GM18868 (cell line): ENCODE results near the gene IL19.

Experiments
- ATAC-seq: cut with Tn5 transposase; IDR thresholded peaks from one replicate; pipeline ENCODE4 v1.9.1; 2021; ENCODE audit warnings: mild to moderate bottlenecking, moderate library complexity; ENCODE audit not compliant: unreplicated experiment

The IL19 gene

DNA sequence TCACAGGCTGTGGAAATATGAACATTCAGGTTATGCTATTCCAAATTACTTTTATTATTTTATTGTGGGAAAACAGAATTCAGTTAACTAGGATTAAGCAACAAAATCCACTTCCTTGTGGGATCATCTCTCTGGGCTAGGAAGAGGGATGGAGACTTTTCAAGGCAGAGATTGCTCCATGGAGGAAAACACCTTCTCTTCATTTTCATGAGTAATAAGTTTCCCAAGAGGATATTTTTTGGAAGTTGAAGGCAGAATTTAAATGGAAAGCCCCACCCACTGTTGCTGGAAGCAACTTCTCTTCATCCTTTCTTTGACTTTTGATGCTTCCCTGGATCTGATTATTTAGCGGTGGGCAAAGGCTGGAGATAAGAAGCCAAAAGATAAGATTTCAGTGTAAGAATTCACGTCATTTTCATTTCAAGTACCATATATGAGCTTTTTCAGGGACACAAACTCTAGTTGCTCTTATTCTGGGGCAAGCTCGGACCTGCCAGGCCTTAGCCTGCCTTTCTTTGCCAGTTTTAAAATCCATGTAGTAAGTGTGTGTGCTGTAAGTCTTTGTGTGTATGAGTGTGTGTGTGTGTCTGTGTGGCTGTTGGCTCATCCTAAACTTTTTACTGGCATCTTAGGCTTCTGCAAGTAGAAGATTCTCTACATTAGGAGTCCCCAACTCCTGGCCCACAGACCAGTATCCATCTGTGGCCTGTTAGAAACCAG, 114.9 kb downstream of the IL19 start:
- no peak for ATAC-seq

DNA sequence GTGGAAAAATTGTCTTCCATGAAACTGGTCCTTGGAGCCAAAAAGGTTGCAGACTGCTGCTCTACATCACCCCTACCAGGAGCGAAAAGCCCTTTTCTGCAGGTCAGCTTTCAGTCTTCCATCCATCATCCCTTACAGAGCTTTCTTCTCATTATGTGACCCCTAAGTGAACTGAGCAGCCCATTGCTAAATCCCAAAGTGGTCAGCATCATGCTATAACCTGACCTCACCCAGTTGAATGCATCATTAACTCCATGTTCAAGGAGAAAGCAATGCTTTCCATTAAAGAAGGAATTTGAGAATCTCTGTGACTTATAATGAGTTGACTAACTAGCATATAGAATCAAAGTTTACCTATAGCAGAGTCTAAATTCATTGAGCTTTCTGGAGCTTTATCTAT, 116.3 kb downstream of the IL19 start:
- ATAC-seq = no peak

DNA sequence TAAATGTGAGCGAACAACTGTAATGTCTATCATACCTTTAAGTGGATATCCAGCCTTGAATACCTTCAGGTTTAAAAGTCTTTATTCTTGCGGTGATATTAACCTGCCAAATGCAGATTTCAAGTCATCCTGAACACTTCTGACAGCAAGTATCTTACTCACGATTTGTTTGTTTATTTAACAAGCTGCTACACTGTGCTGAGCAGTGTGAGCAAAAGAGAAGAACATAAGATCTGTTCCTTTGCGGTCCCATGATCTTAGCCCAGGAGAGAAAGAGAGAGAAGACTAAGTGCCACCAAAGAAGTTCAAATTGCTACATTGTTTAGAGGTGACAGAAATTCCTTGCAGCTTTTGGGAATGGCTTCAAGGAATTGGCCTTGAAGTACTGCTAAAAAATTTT, 117.1 kb downstream of the IL19 start:
- ATAC-seq = no peak

DNA sequence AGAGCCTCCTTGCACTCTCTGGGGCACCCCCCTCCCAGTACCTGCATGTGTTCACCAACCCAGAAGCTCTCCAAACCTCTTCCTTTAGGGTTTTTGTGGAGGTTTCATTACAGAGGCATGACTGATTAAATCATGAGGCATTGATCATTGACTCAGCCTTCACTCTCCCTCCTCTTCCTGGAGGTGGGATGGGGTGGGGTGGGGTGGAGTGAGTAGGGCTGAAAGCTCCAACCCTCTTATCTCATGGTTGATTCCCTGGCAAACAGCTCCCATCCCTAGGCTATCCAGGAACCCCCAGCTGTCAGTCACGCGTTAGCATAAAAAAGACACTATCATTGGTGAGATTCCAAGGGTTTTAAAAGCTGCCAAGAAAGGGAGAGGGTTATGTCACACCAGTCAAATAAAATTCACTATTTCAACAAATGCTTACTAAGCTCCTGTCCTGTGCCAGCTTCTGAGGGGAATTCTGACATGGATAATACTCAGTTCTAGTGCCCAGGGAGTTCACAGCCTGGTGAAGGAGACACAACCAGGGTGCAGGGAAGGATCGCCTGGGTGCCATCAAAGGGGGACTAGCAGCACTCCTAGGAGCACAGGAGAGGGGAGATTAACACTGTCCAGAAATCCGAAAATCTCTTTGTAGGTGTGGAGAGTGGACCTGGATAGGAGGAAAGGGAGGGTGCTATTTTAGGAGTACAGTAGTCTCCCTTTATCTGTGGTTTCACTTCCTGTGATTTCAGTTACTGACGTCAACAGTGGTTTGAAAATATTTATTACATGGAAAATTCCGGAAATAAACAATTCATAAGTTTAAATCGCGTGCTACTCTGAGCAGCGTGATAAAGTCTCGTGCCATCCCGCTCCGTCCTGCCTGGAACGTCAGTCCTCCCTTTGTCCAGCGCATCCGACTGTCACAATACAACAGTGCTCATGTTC, 119.8 kb downstream of the IL19 start:
- no peak for ATAC-seq

DNA sequence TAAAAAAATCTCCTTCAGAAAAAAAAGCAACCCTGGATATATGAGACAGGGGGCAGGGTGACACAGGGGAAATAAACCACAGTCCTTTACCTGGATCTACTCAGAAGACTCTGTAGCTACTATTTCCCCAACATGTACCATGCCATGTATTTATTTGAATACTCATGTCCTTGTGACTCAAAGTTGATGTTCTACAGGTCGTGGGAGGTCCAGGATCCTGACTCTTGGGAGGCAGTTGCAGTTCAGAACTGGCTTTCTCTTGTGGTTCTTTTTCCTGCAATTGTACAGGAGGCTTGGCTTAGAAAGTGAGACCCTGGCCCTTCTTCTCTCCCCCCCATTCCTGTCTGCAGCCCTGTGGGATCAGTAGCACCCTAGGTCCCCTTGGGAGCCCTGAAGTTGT, 120.8 kb downstream of the IL19 start:
- no peak for ATAC-seq
